K562 (cell line): ENCODE measurements around the gene FUT8. TPM values are rescaled to one million over a fixed set of nuclear protein-coding genes. Genes with fewer than 3 reads are reported as not detected.

Experiments
- ATAC-seq: fragments of 200-7000 bp; cut with Tn5 transposase; 3 replicates; pipeline ENCODE4 v1.9.1; 2020; ENCODE audit warnings: moderate library complexity
- BruUV-seq: library from RNA; stranded (reverse); fragments of 400-500 nt; replicated peaks from 2 replicates; lab custom pipeline; 2021; lab: Mats Ljungman, UMichigan
- CTCF ChIA-PET: fragments of 300-600 bp; formaldehyde crosslinking; extraction: SDS; loops from one replicate; lab custom pipeline; 2021; ENCODE audit warnings: low intra/inter-chr PET ratio; lab: Yijun Ruan, JAX
- POLR2A ChIA-PET: fragments of 300-600, 350-650 bp; sonication (Branson Sonifier 250); formaldehyde crosslinking; extraction: SDS; loops from one replicate; lab custom pipeline; 2021; ENCODE audit warnings: antibody characterized with exemption, inconsistent platforms; lab: Yijun Ruan, JAX
- DNase-seq, 4 experiments: peaks; one replicate each; pipeline versions ENCODE4 v3.0.0 to v3.0.0-alpha.2; 2011 to 2018; ENCODE audit warnings: low spot score in 3 of 4, mixed read lengths in 3 of 4; ENCODE audit errors: extremely low read depth in 1 of 4
- FAIRE-seq: peaks from 2 replicates; lab custom pipeline; 2011; peaks lifted over from hg19 to GRCh38; lab: Jason Lieb, UNC
- H2AFZ ChIP-seq: 2 replicates; pipeline ENCODE4 v1.6.0; 2011; ENCODE audit warnings: low read depth, low read length, control low read depth, inconsistent platforms
- H3K27ac ChIP-seq: fragments of 200-600 bp; 3 replicates; pipeline ENCODE4 v1.8.0; 2011; ENCODE audit warnings: low read depth, mild to moderate bottlenecking, control low read depth, inconsistent platforms, low read length, moderate library complexity, mixed read lengths; ENCODE audit errors: extremely low read depth
- H3K27me3 ChIP-seq, 2 experiments: fragments of 300-600 bp in 1 of 2; 2 replicates in 1 of 2; 3 replicates in 1 of 2; pipeline versions ENCODE4 v1.6.0 to v1.8.0; 2011; ENCODE audit warnings: inconsistent platforms in 2 of 2, low read length in 2 of 2, mild to moderate bottlenecking in 1 of 2, mixed read lengths in 1 of 2, moderate library complexity in 1 of 2; ENCODE audit not compliant: control insufficient read depth in 2 of 2, insufficient read depth in 2 of 2
- H3K36me3 ChIP-seq: fragments of 300-600 bp; 3 replicates; pipeline ENCODE4 v1.8.0; 2011; ENCODE audit warnings: mild to moderate bottlenecking, low read length, inconsistent platforms; ENCODE audit not compliant: control insufficient read depth, insufficient read depth
- H3K4me1 ChIP-seq, 2 experiments: fragments of 200-600 bp in 1 of 2; replicated peaks in 1 of 2; 2 replicates in 1 of 2; 3 replicates in 1 of 2; pipeline versions ENCODE4 v1.5.1 to v1.8.0; 2011; ENCODE audit warnings: inconsistent platforms in 2 of 2, low read length in 2 of 2, mild to moderate bottlenecking in 1 of 2, mixed read lengths in 1 of 2, moderate library complexity in 1 of 2; ENCODE audit not compliant: control insufficient read depth in 2 of 2, insufficient read depth in 2 of 2
- H3K4me2 ChIP-seq: 2 replicates; pipeline ENCODE4 v1.6.1; 2011; ENCODE audit warnings: low read length, control low read depth, inconsistent platforms, mixed read lengths; ENCODE audit not compliant: insufficient read depth
- H3K4me3 ChIP-seq: fragments of 200-600 bp; sonication (generic), shearing (Covaris generic); 2 replicates; pipeline ENCODE4 v1.5.1; 2016; ENCODE audit warnings: control low read depth, inconsistent platforms
- H3K79me2 ChIP-seq: fragments of 200-600 bp; 3 replicates; pipeline ENCODE4 v1.8.0; 2011; ENCODE audit warnings: low read length, inconsistent platforms; ENCODE audit not compliant: control insufficient read depth, insufficient read depth
- H3K9ac ChIP-seq, 2 experiments: 2 replicates each; pipeline versions ENCODE4 v1.6.0 to v1.6.1; 2011; ENCODE audit warnings: low read depth in 2 of 2, low read length in 2 of 2, control low read depth in 1 of 2, inconsistent platforms in 1 of 2, mild to moderate bottlenecking in 1 of 2, mixed read lengths in 1 of 2; ENCODE audit not compliant: insufficient read depth in 1 of 2
- H3K9me1 ChIP-seq: one replicate; pipeline ENCODE4 v1.6.0; 2011; ENCODE audit warnings: inconsistent platforms, mild to moderate bottlenecking, low read length, moderate library complexity; ENCODE audit not compliant: control insufficient read depth, insufficient read depth
- H3K9me3 ChIP-seq: replicated peaks from 2 replicates; pipeline ENCODE4 v1.5.1; 2011; ENCODE audit warnings: low read depth, low read length, inconsistent platforms; ENCODE audit not compliant: control insufficient read depth, insufficient read depth
- H4K20me1 ChIP-seq: replicated peaks from 2 replicates; pipeline ENCODE4 v1.6.1; 2011; ENCODE audit warnings: low read length, inconsistent platforms, mixed read lengths; ENCODE audit not compliant: control insufficient read depth, insufficient read depth
- CLOCK ChIP-seq: fragments of 250-450 bp; sonication (Bioruptor Pico); IDR thresholded peaks from 2 replicates; pipeline ENCODE4 v1.4.0; 2020; ENCODE audit warnings: mild to moderate bottlenecking, moderate library complexity, borderline replicate concordance
- CREB3 ChIP-seq: fragments of 450-650 bp; conservative IDR thresholded peaks from 2 replicates; pipeline ENCODE4 v1.6.1; 2016; ENCODE audit warnings: missing genetic modification characterization, low read depth, mild to moderate bottlenecking, missing compliant biosample characterization, moderate library complexity
- ESRRA ChIP-seq: fragments of 450-650 bp; IDR thresholded peaks from 2 replicates; pipeline ENCODE4 v1.6.1; 2014; ENCODE audit warnings: low read depth, mild to moderate bottlenecking, moderate library complexity, borderline replicate concordance
- HMG20B ChIP-seq: fragments of 250-450 bp; sonication (Bioruptor Pico); IDR thresholded peaks from 2 replicates; pipeline ENCODE4 v1.5.0; 2021; ENCODE audit warnings: mild to moderate bottlenecking
- RAD21 ChIP-seq, 2 experiments: fragments of 250-450 bp in 1 of 2; fragments of 450-650 bp in 1 of 2; sonication (Bioruptor Pico) in 1 of 2; formaldehyde crosslinking in 1 of 2; IDR thresholded peaks in 1 of 2; conservative IDR thresholded peaks in 1 of 2; 2 replicates each; pipeline versions ENCODE4 v1.4.0 to v1.8.0; 2020 to 2022; ENCODE audit warnings: mild to moderate bottlenecking in 2 of 2, moderate library complexity in 1 of 2
- RBM14 ChIP-seq: fragments of 200-400 bp; formaldehyde crosslinking; IDR thresholded peaks from 2 replicates; pipeline ENCODE4 v1.6.1; 2018; ENCODE audit warnings: low read depth, mild to moderate bottlenecking, low read length, moderate library complexity, borderline replicate concordance; ENCODE audit not compliant: insufficient read depth
- RBM22 ChIP-seq: fragments of 200-400 bp; formaldehyde crosslinking; IDR thresholded peaks from 2 replicates; pipeline ENCODE4 v1.6.1; 2018; ENCODE audit warnings: low read length, low read depth; ENCODE audit not compliant: poor library complexity, severe bottlenecking
- RFX7 ChIP-seq: fragments of 250-450 bp; sonication (Bioruptor Pico); IDR thresholded peaks from 2 replicates; pipeline ENCODE4 v1.5.1; 2021; ENCODE audit warnings: mild to moderate bottlenecking
- SMARCE1 ChIP-seq: fragments of 450-650 bp; IDR thresholded peaks from 2 replicates; pipeline ENCODE4 v1.7.1; 2016; ENCODE audit warnings: mild to moderate bottlenecking
- STAG1 ChIP-seq: sonication (generic); formaldehyde crosslinking; IDR thresholded peaks from 2 replicates; pipeline ENCODE4 v1.5.0; 2020; ENCODE audit warnings: missing genetic modification reagents, borderline replicate concordance
- ZBTB17 ChIP-seq: fragments of 450-650 bp; formaldehyde crosslinking; IDR thresholded peaks from 2 replicates; pipeline ENCODE4 v1.4.0; 2020; ENCODE audit warnings: mild to moderate bottlenecking
- ZFP91 ChIP-seq: sonication (generic); formaldehyde crosslinking; IDR thresholded peaks from 2 replicates; pipeline ENCODE4 v1.8.0; 2022; ENCODE audit warnings: mild to moderate bottlenecking, missing genetic modification reagents
- ZNF766 ChIP-seq: fragments of 200-800 bp; sonication (Bioruptor generic); conservative IDR thresholded peaks from 2 replicates; pipeline ENCODE4 v1.6.1; 2016; ENCODE audit warnings: missing genetic modification characterization, missing compliant biosample characterization
- ZSCAN29 ChIP-seq: fragments of 450-650 bp; IDR thresholded peaks from 2 replicates; pipeline ENCODE4 v1.6.1; 2017
- in situ Hi-C: fragments of 300-500 bp; cut with MboI; formaldehyde crosslinking; loops from 4 replicates; pipeline ENCODE4 v1.15.0; 2018; ENCODE audit warnings: inconsistent platforms, mixed read lengths
- intact Hi-C: fragments of 100-400 bp; cut with micrococcal nuclease; formaldehyde crosslinking; loops from 2 replicates; pipeline ENCODE4 v1.14.2; 2022
- polyA plus RNA-seq, 8 experiments: library from polyadenylated mRNA; depleted of rRNA in 4 of 8; stranded (reverse) in 5 of 8; unstranded in 3 of 8; fragments of >200 nt; fragmentation: Nextera tagmentation in 2 of 8; fragmentation: Illumina TruSeq in 1 of 8; extraction: Ambion mirVana in 2 of 8; extraction: Trizol in 1 of 8; gene quantifications; 2 replicates each; pipeline versions ENCODE4 v1.2.1 to v1.2.3, GENCODE V29; 2011 to 2014; ENCODE audit warnings: inconsistent platforms in 1 of 8, missing spikeins in 1 of 8
- total RNA-seq, 7 experiments: library from RNA; depleted of rRNA in 6 of 7; stranded (reverse); fragments of >200 nt in 6 of 7; fragmentation: Illumina TruSeq in 2 of 7; extraction: Trizol in 2 of 7; gene quantifications; 2 replicates each; pipeline versions ENCODE4 v1.2.1 to v1.2.3, GENCODE V29; 2011 to 2021; ENCODE audit warnings: low replicate concordance in 1 of 7

The FUT8 gene
- total and polyA plus RNA-seq, 9 of the 15 experiments (the other 6 are each of a cell fraction or from before 2014, with no cell fraction given): 4.1 to 15.2 (median 7.8) TPM

GRCh38 chr14:65472189-65472588 lies 59.7 kb downstream of the FUT8 start:
- H3K4me1 ChIP-seq: peaks cover 8 to 16% of the 10 kb centered on the region in 2 experiments; a peak in 3 of 5 replicates
- H3K27ac ChIP-seq: no peak overlapping the region
- H3K4me2 ChIP-seq: no peak overlapping the region
- H3K36me3 ChIP-seq: no peaks in the 10 kb centered on the region
- ChIA-PET POLR2A (interaction anchor here (0.7 kb wide), 1 partner anchor 21 kb away, joined by 5 read pairs; no protein-coding TSS in a partner anchor), CTCF (no interaction called here)
- H3K79me2 ChIP-seq: no peaks in the 10 kb centered on the region
- no peak overlapping the region for H3K4me3 ChIP-seq
- no peaks in the 10 kb centered on the region for H4K20me1 ChIP-seq
- no TSS peak for BruUV-seq
- intact Hi-C loops: no loop called here
- no peak overlapping the region for H3K9ac ChIP-seq
- H3K9me3 ChIP-seq: no peaks in the 10 kb centered on the region
- no peaks in the 10 kb centered on the region for H3K9me1 ChIP-seq
- in situ Hi-C loops: no loop called here
- H2AFZ ChIP-seq: no peak overlapping the region
- FAIRE-seq (no peak), ATAC-seq (peak; percentile 66), DNase-seq (peak in 1 of 4 experiments; percentile 33)
- TF ChIP-seq RBM14: no peak
- TF ChIP-seq CLOCK (CRISPR knock-in tag): no peak
- no peak for TF ChIP-seq RFX7
- TF ChIP-seq ZSCAN29: no peak
- TF ChIP-seq RAD21 (CRISPR knock-in tag; conservative IDR thresholded peaks at IDR 0.05 in 1 of 2, IDR thresholded peaks at IDR 0.05 in 1 of 2): no peak
- TF ChIP-seq ZNF766 (CRISPR knock-in tag): no peak
- TF ChIP-seq CREB3 (tag): no peak
- TF ChIP-seq STAG1 (CRISPR knock-in tag): no peak
- TF ChIP-seq ZBTB17 (CRISPR knock-in tag): no peak
- TF ChIP-seq ZFP91 (CRISPR knock-in tag): no peak
- no peak for TF ChIP-seq SMARCE1
- TF ChIP-seq RBM22: no peak
- TF ChIP-seq HMG20B (CRISPR knock-in tag): no peak
- TF ChIP-seq ESRRA: no peak
- no peaks in the 10 kb centered on the region for H3K27me3 ChIP-seq
